A549 (cell line): Measurements from ENCODE around the gene BAIAP2L1.

Experiments
- BHLHE40 ChIP-seq: IDR thresholded peaks from 2 replicates; pipeline ENCODE4 v1.6.1; 2012; ENCODE audit warnings: low read depth, low read length, inconsistent platforms
- CBX2 ChIP-seq: fragments of 200-600 bp; sonication (generic); IDR thresholded peaks from 2 replicates; pipeline ENCODE4 v1.6.1; 2016; ENCODE audit warnings: low read depth, mild to moderate bottlenecking, borderline replicate concordance
- CBX8 ChIP-seq: fragments of 200-600 bp; sonication (generic); IDR thresholded peaks from 2 replicates; pipeline ENCODE4 v1.6.1; 2016
- CEBPB ChIP-seq, 2 experiments: fragments of >200 bp in 1 of 2; sonication (Bioruptor Twin) in 1 of 2; formaldehyde crosslinking in 1 of 2; IDR thresholded peaks; 2 replicates each; pipeline ENCODE4 v1.6.1; 2012 to 2016
- CHD2 ChIP-seq: fragments of 150-350 bp; IDR thresholded peaks from 2 replicates; pipeline ENCODE4 v1.6.1; 2014; ENCODE audit warnings: low read length; ENCODE audit not compliant: partially characterized antibody
- CTCF ChIP-seq: fragments of >200 bp; sonication (Bioruptor Twin); formaldehyde crosslinking; IDR thresholded peaks from 3 replicates; pipeline ENCODE4 v1.5.1; 2016
- EP300 ChIP-seq, 2 experiments: fragments of >200 bp; sonication (Bioruptor Twin); formaldehyde crosslinking; IDR thresholded peaks; 2 replicates in 1 of 2; 3 replicates in 1 of 2; pipeline ENCODE4 v1.6.1; 2016 to 2017
- FOSB ChIP-seq: fragments of 250-450 bp; sonication (Bioruptor Pico); IDR thresholded peaks from 2 replicates; pipeline ENCODE4 v1.5.0; 2020; ENCODE audit warnings: mild to moderate bottlenecking, moderate library complexity
- JUN ChIP-seq, 2 experiments: fragments of >200 bp; sonication (Bioruptor Twin); formaldehyde crosslinking; IDR thresholded peaks; 2 replicates in 1 of 2; 3 replicates in 1 of 2; pipeline ENCODE4 v1.6.1; 2016 to 2017
- MAZ ChIP-seq: fragments of 150-350 bp; IDR thresholded peaks from 2 replicates; pipeline ENCODE4 v1.6.1; 2014; ENCODE audit warnings: antibody characterized with exemption, low read depth, low read length, borderline replicate concordance
- POLR2A ChIP-seq: IDR thresholded peaks from 2 replicates; pipeline ENCODE4 v1.6.1; 2012; ENCODE audit warnings: mild to moderate bottlenecking, low read length
- SMC3 ChIP-seq: fragments of >200 bp; sonication (Bioruptor Twin); formaldehyde crosslinking; IDR thresholded peaks from 3 replicates; pipeline ENCODE4 v1.6.1; 2018; ENCODE audit warnings: inconsistent platforms

- TF ChIP-seq CHD2 (no peak), CBX2 (no peak), CTCF (no peak), EP300 (IDR thresholded peaks at IDR 0.05) (no peak), POLR2A (no peak), BHLHE40 (no peak), CEBPB (IDR thresholded peaks at IDR 0.05) (no peak), MAZ (no peak), JUN (IDR thresholded peaks at IDR 0.05) (no peak), SMC3 (no peak), CBX8 (no peak), FOSB (no peak)
Measured at GRCh38 chr7:98434087-98434486, 33.2 kb upstream of the BAIAP2L1 start.
